Caco-2 (cell line): ENCODE measurements around the gene CASD1. TPM values are rescaled to one million over a fixed set of nuclear protein-coding genes. Genes with fewer than 3 reads are reported as not detected.

Experiments
- BruUV-seq: library from RNA; stranded (reverse); fragments of 400-500 nt; replicated peaks from 2 replicates; lab custom pipeline; 2021; lab: Mats Ljungman, UMichigan
- CTCF ChIA-PET: fragments of 300-600 bp; sonication (Branson Sonifier 250); formaldehyde crosslinking; loops from one replicate; lab custom pipeline; 2022; ENCODE audit warnings: antibody characterized with exemption; lab: Charles Lee
- POLR2A ChIA-PET: fragments of 300-600 bp; sonication (Branson Sonifier 250); formaldehyde crosslinking; loops from one replicate; lab custom pipeline; 2022; ENCODE audit warnings: antibody characterized with exemption; lab: Charles Lee
- DNase-seq, 2 experiments: peaks; one replicate each; pipeline versions ENCODE4 v3.0.0 to v3.0.0-alpha.2; 2020 to 2022
- H3K27me3 ChIP-seq: replicated peaks from 2 replicates; pipeline ENCODE4 v1.6.0; 2011; ENCODE audit warnings: low read length; ENCODE audit not compliant: control insufficient read depth, insufficient read depth
- H3K36me3 ChIP-seq: 2 replicates; pipeline ENCODE4 v1.5.1; 2011; ENCODE audit warnings: low read length; ENCODE audit not compliant: control insufficient read depth, insufficient read depth
- H3K4me1 ChIP-seq: fragments of 250-450 bp; sonication (Bioruptor Pico); 2 replicates; pipeline ENCODE4 v1.5.1; 2020; ENCODE audit warnings: mild to moderate bottlenecking
- H3K4me3 ChIP-seq: 2 replicates; pipeline ENCODE4 v1.5.1; 2011; ENCODE audit warnings: low read depth, mild to moderate bottlenecking, control low read depth, low read length
- H3K9me3 ChIP-seq: fragments of 250-450 bp; sonication (Bioruptor Pico); 2 replicates; pipeline ENCODE4 v1.5.1; 2020; ENCODE audit warnings: mild to moderate bottlenecking, moderate library complexity
- H3K27ac Mint-ChIP-seq: one replicate; pipeline ENCODE4 v1.8.0; 2022; ENCODE audit warnings: mixed read lengths; ENCODE audit not compliant: unreplicated experiment
- H3K27me3 Mint-ChIP-seq: one replicate; pipeline ENCODE4 v1.8.0; 2022; ENCODE audit warnings: mixed read lengths; ENCODE audit not compliant: insufficient read depth, unreplicated experiment
- H3K36me3 Mint-ChIP-seq: one replicate; pipeline ENCODE4 v1.8.0; 2022; ENCODE audit warnings: mild to moderate bottlenecking, mixed read lengths; ENCODE audit not compliant: insufficient read depth, unreplicated experiment
- H3K4me1 Mint-ChIP-seq: one replicate; pipeline ENCODE4 v1.8.0; 2022; ENCODE audit warnings: low read depth, mixed read lengths; ENCODE audit not compliant: unreplicated experiment
- H3K4me3 Mint-ChIP-seq: one replicate; pipeline ENCODE4 v1.8.0; 2022; ENCODE audit warnings: mild to moderate bottlenecking, moderate library complexity, mixed read lengths; ENCODE audit not compliant: unreplicated experiment
- H3K9me3 Mint-ChIP-seq: one replicate; pipeline ENCODE4 v1.8.0; 2022; ENCODE audit warnings: mixed read lengths; ENCODE audit not compliant: unreplicated experiment
- CTCF ChIP-seq, 2 experiments: fragments of 200-600 bp in 1 of 2; IDR thresholded peaks; 1 replicate in 1 of 2; 2 replicates in 1 of 2; pipeline versions ENCODE4 v1.5.1 to v1.8.0; 2011 to 2022; ENCODE audit warnings: antibody characterized with exemption in 1 of 2, control low read depth in 1 of 2, inconsistent platforms in 1 of 2, low read depth in 1 of 2, low read length in 1 of 2, mild to moderate bottlenecking in 1 of 2, moderate library complexity in 1 of 2; ENCODE audit not compliant: insufficient read depth in 1 of 2, severe bottlenecking in 1 of 2, unreplicated experiment in 1 of 2
- intact Hi-C: fragments of 100-400 bp; cut with micrococcal nuclease; formaldehyde crosslinking; loops from one replicate; pipeline ENCODE4 v1.10.0; 2022; ENCODE audit not compliant: unreplicated experiment
- total RNA-seq: library from RNA; stranded (reverse); gene quantifications from 2 replicates; pipeline ENCODE4 v1.2.3, GENCODE V29; 2022

The CASD1 gene
- total RNA-seq, 1 experiment from 2014 or later: 13.7 TPM

- ChIA-PET CTCF (no interaction called here), POLR2A (no interaction called here)
- peaks cover 10% of the 10 kb centered on the region for H3K4me1 Mint-ChIP-seq
- no peaks in the 10 kb centered on the region for H3K27me3 ChIP-seq
- no peaks in the 10 kb centered on the region for H3K36me3 Mint-ChIP-seq
- no peak for DNase-seq
- H3K9me3 Mint-ChIP-seq: no peaks in the 10 kb centered on the region
- no peaks in the 10 kb centered on the region for H3K27me3 Mint-ChIP-seq
- no peak overlapping the region for H3K4me3 ChIP-seq
- peaks cover 32% of the 10 kb centered on the region for H3K4me1 ChIP-seq
- no peak overlapping the region for H3K27ac Mint-ChIP-seq
- H3K9me3 ChIP-seq: no peaks in the 10 kb centered on the region
- intact Hi-C loops: loop anchor here (5.0 kb wide), 1 partner anchor 95 kb away; the partner anchor contains the start of gene SGCE
- TF ChIP-seq CTCF (IDR thresholded peaks at IDR 0.05; ENCODE audit: insufficient read depth in 1 of 2, low read depth in 1 of 2, low read length in 1 of 2, severe bottlenecking in 1 of 2, unreplicated experiment in 1 of 2): no peak
- BruUV-seq: no TSS peak
- no peaks in the 10 kb centered on the region for H3K36me3 ChIP-seq
- H3K4me3 Mint-ChIP-seq: no peak overlapping the region
Observed at GRCh38 chr7:94561841-94562514, 52.4 kb downstream of the CASD1 start.

- H3K9me3 ChIP-seq: no peaks in the 10 kb centered on the region
- no peaks in the 10 kb centered on the region for H3K36me3 ChIP-seq
- Mint-ChIP-seq H3K9me3 (no peaks in the 10 kb centered on the region), H3K4me1 (peaks cover 10% of the 10 kb centered on the region), H3K27ac (no peak overlapping the region), H3K4me3 (no peak overlapping the region), H3K36me3 (no peaks in the 10 kb centered on the region), H3K27me3 (no peaks in the 10 kb centered on the region)
- TF ChIP-seq CTCF (IDR thresholded peaks at IDR 0.05; ENCODE audit: insufficient read depth in 1 of 2, low read depth in 1 of 2, low read length in 1 of 2, severe bottlenecking in 1 of 2, unreplicated experiment in 1 of 2): no peak
- intact Hi-C loops: loop anchor here (5.0 kb wide), 1 partner anchor 95 kb away; the partner anchor contains the start of gene SGCE
- ChIA-PET CTCF (no interaction called here), POLR2A (no interaction called here)
- peaks cover 32% of the 10 kb centered on the region for H3K4me1 ChIP-seq
- no peak for DNase-seq
- no peak overlapping the region for H3K4me3 ChIP-seq
- BruUV-seq: no TSS peak
- H3K27me3 ChIP-seq: no peaks in the 10 kb centered on the region
Observed at GRCh38 chr7:94562525-94562924, 52.9 kb downstream of the CASD1 start.

- no peaks in the 10 kb centered on the region for H3K9me3 ChIP-seq
- ChIA-PET POLR2A (no interaction called here), CTCF (no interaction called here)
- H3K36me3 Mint-ChIP-seq: no peaks in the 10 kb centered on the region
- peaks cover 2% of the 10 kb centered on the region for H3K4me1 Mint-ChIP-seq
- intact Hi-C loops: no loop called here
- no peak overlapping the region for H3K4me3 ChIP-seq
- no peaks in the 10 kb centered on the region for H3K27me3 Mint-ChIP-seq
- no TSS peak for BruUV-seq
- DNase-seq: no peak
- TF ChIP-seq CTCF (IDR thresholded peaks at IDR 0.05; ENCODE audit: insufficient read depth in 1 of 2, low read depth in 1 of 2, low read length in 1 of 2, severe bottlenecking in 1 of 2, unreplicated experiment in 1 of 2): no peak
- H3K27me3 ChIP-seq: no peaks in the 10 kb centered on the region
- H3K27ac Mint-ChIP-seq: no peak overlapping the region
- no peak overlapping the region for H3K4me3 Mint-ChIP-seq
- peaks cover 20% of the 10 kb centered on the region for H3K4me1 ChIP-seq
- H3K36me3 ChIP-seq: no peaks in the 10 kb centered on the region
- no peaks in the 10 kb centered on the region for H3K9me3 Mint-ChIP-seq
Observed at GRCh38 chr7:94565247-94565894, 55.8 kb downstream of the CASD1 start.
